Adrenal gland (tissue), 5 donors: ENCODE measurements around the gene ANKRD30A.

ENCODE experiments used
- POLR2A ChIP-seq, 2 donors: fragments of 450-650 bp; IDR thresholded peaks; one replicate each; pipeline ENCODE4 v1.6.1; 2017; ENCODE audit warnings: antibody characterized with exemption in 2 of 2, mild to moderate bottlenecking in 2 of 2, moderate library complexity in 1 of 2
- TF ChIP-seq, protein P1 (sequence below), 6 experiments: fragments of 450-650 bp in 4 of 6; fragments of 200-600 bp in 2 of 6; sonication (generic) in 1 of 6; IDR thresholded peaks; 1 replicate in 5 of 6; 2 replicates in 1 of 6; pipeline versions ENCODE4 v1.5.1 to v1.8.0; 2016 to 2021; ENCODE audit warnings: antibody characterized with exemption in 6 of 6, mild to moderate bottlenecking in 2 of 6, moderate library complexity in 1 of 6
- donor health status: DM: no; HTN: no; CAD: no.

DNA sequence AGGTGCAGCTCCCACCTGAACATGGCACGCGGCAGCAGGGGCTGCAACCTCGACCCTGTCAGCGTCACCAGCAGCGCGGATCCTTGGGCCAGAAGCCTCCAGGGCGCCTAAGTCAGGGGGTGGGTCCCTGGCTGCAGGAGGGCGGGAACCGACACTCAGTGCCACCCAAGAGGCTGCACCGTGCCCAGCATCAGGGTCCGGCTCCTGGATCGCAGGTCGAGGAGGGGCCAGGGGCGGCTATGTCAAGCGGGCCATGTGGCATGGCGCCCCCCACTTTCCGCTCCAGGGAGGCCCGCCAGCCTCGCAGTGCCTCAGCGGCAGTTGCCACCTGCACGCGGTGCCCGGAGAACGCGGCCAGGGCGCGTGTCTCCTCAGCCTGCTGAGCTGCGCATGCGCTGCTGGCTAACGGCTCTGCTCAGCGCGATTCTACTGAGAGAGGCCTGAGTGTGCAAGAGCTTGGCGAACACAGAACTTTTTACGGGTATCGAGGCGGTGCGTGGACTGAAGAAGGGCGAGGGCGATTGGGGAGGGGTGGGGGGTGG lies at the start of gene ANKRD30A:
- TF ChIP-seq, protein P1, sequence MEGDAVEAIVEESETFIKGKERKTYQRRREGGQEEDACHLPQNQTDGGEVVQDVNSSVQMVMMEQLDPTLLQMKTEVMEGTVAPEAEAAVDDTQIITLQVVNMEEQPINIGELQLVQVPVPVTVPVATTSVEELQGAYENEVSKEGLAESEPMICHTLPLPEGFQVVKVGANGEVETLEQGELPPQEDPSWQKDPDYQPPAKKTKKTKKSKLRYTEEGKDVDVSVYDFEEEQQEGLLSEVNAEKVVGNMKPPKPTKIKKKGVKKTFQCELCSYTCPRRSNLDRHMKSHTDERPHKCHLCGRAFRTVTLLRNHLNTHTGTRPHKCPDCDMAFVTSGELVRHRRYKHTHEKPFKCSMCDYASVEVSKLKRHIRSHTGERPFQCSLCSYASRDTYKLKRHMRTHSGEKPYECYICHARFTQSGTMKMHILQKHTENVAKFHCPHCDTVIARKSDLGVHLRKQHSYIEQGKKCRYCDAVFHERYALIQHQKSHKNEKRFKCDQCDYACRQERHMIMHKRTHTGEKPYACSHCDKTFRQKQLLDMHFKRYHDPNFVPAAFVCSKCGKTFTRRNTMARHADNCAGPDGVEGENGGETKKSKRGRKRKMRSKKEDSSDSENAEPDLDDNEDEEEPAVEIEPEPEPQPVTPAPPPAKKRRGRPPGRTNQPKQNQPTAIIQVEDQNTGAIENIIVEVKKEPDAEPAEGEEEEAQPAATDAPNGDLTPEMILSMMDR (IDR thresholded peaks at IDR 0.05): no peak
- no peak for TF ChIP-seq POLR2A (IDR thresholded peaks at IDR 0.05)
